ENCODE data around the gene ABITRAM. TPM values are rescaled to one million over a fixed set of nuclear protein-coding genes. Genes with fewer than 3 reads are reported as not detected.

Gene ABITRAM
- total and polyA plus RNA-seq, 2 of the 13 experiments (the other 11 are each of a cell fraction or from before 2014, with no cell fraction given) = 10.2 to 21.6 TPM

DNA sequence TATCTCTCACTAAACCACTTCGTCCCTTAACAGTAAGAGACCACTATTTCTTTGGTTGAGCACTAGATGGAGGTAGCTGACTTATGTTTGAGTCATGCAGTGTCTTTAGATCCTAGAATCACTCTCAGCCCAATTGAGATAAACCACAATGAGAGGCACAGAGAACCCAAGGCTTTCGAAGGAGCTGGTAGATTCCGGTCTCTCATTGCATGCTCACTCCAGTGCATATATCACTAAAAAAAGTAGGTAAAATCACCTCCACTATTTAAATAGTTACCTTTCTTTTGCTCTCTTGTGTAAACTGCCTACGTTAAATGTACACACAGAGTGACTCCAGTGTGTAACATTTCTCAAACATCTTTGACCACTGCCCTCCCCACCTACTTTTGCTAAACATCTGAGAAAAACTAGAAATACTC lies 44.5 kb upstream of the ABITRAM start (continued):
- TF ChIP-seq ZNF646 (CRISPR knock-in tag; IDR thresholded peaks at IDR 0.05) (no peak), ZSCAN22 (CRISPR knock-in tag; IDR thresholded peaks at IDR 0.05) (no peak), ZBTB8A (CRISPR knock-in tag; IDR thresholded peaks at IDR 0.05; ENCODE audit: borderline replicate concordance, low read depth) (no peak), ZMAT3 (CRISPR knock-in tag; conservative IDR thresholded peaks at IDR 0.05) (no peak), MAF1 (CRISPR knock-in tag; IDR thresholded peaks at IDR 0.05; ENCODE audit: borderline replicate concordance) (no peak), RARG (CRISPR knock-in tag; IDR thresholded peaks at IDR 0.05; ENCODE audit: low read depth) (no peak), YEATS4 (CRISPR knock-in tag; IDR thresholded peaks at IDR 0.05; ENCODE audit: borderline replicate concordance) (no peak), ZNF253 (CRISPR knock-in tag; IDR thresholded peaks at IDR 0.05; ENCODE audit: borderline replicate concordance) (no peak), HNRNPLL (IDR thresholded peaks at IDR 0.05; ENCODE audit: low read depth, low read length, poor library complexity, severe bottlenecking) (no peak), SETDB1 (CRISPR knock-in tag; IDR thresholded peaks at IDR 0.05; ENCODE audit: borderline replicate concordance) (no peak), ZNF337 (CRISPR knock-in tag; IDR thresholded peaks at IDR 0.05; ENCODE audit: borderline replicate concordance, low read depth) (no peak), ZFP62 (CRISPR knock-in tag; IDR thresholded peaks at IDR 0.05) (no peak), ZNF432 (CRISPR knock-in tag; IDR thresholded peaks at IDR 0.05; ENCODE audit: borderline replicate concordance) (no peak), ZNF687 (CRISPR knock-in tag; IDR thresholded peaks at IDR 0.05) (no peak), PHF21A (CRISPR knock-in tag; IDR thresholded peaks at IDR 0.05) (peak; percentile 56; the same call in 1 of the 2 replicates)
- TF ChIP-seq, protein P1, sequence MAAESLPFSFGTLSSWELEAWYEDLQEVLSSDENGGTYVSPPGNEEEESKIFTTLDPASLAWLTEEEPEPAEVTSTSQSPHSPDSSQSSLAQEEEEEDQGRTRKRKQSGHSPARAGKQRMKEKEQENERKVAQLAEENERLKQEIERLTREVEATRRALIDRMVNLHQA (CRISPR knock-in tag; IDR thresholded peaks at IDR 0.05) = no peak
- TF ChIP-seq, protein P2, sequence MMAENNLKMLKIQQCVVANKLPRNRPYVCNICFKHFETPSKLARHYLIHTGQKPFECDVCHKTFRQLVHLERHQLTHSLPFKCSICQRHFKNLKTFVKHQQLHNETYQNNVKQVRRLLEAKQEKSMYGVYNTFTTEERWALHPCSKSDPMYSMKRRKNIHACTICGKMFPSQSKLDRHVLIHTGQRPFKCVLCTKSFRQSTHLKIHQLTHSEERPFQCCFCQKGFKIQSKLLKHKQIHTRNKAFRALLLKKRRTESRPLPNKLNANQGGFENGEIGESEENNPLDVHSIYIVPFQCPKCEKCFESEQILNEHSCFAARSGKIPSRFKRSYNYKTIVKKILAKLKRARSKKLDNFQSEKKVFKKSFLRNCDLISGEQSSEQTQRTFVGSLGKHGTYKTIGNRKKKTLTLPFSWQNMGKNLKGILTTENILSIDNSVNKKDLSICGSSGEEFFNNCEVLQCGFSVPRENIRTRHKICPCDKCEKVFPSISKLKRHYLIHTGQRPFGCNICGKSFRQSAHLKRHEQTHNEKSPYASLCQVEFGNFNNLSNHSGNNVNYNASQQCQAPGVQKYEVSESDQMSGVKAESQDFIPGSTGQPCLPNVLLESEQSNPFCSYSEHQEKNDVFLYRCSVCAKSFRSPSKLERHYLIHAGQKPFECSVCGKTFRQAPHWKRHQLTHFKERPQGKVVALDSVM (CRISPR knock-in tag; IDR thresholded peaks at IDR 0.05) = 0 out of 2 replicates have a peak, but pooled peaks have one; percentile 21
